MM.1S (cell line): ENCODE data around the gene LRRC1.

Experiments
- DNase-seq: peaks from one replicate; pipeline ENCODE4 v3.0.0-alpha.2; 2015
- H2AFZ ChIP-seq: fragments of 300-600 bp; sonication (generic); 2 replicates; pipeline ENCODE4 v1.6.0; 2016; ENCODE audit warnings: antibody characterized with exemption, low read length
- H3F3A ChIP-seq: fragments of 300-600 bp; sonication (generic); 2 replicates; pipeline ENCODE4 v1.6.1; 2016; ENCODE audit warnings: mild to moderate bottlenecking, antibody characterized with exemption, low read length, moderate library complexity, mixed read lengths; ENCODE audit not compliant: insufficient read depth
- H3K27ac ChIP-seq: fragments of 300-600 bp; sonication (generic); 2 replicates; pipeline ENCODE4 v1.5.1; 2016; ENCODE audit warnings: mild to moderate bottlenecking, low read length
- H3K27me3 ChIP-seq: fragments of 300-600 bp; sonication (generic); replicated peaks from 2 replicates; pipeline ENCODE4 v1.6.0; 2016; ENCODE audit warnings: low read length; ENCODE audit not compliant: insufficient read depth
- H3K36me3 ChIP-seq: fragments of 300-600 bp; sonication (generic); replicated peaks from 2 replicates; pipeline ENCODE4 v1.6.1; 2016; ENCODE audit warnings: mild to moderate bottlenecking, low read length, mixed read lengths; ENCODE audit not compliant: insufficient read depth
- H3K4me1 ChIP-seq: fragments of 300-600 bp; sonication (generic); 2 replicates; pipeline ENCODE4 v1.6.1; 2016; ENCODE audit warnings: low read length, mixed read lengths
- H3K4me2 ChIP-seq: fragments of 300-600 bp; sonication (generic); 2 replicates; pipeline ENCODE4 v1.6.0; 2016; ENCODE audit warnings: low read depth, low read length
- H3K4me3 ChIP-seq: fragments of 300-600 bp; sonication (generic); 2 replicates; pipeline ENCODE4 v1.5.1; 2016; ENCODE audit warnings: low read length, mixed read lengths
- H3K79me2 ChIP-seq: fragments of 300-600 bp; sonication (generic); 2 replicates; pipeline ENCODE4 v1.6.1; 2016; ENCODE audit warnings: mixed run types, low read length, mixed read lengths
- H3K9ac ChIP-seq: fragments of 300-600 bp; sonication (generic); 2 replicates; pipeline ENCODE4 v1.6.1; 2016; ENCODE audit warnings: low read length, mixed read lengths
- H3K9me2 ChIP-seq: fragments of 300-600 bp; sonication (generic); replicated peaks from 2 replicates; pipeline ENCODE4 v1.6.1; 2016; ENCODE audit warnings: mild to moderate bottlenecking, low read length, mixed read lengths; ENCODE audit not compliant: insufficient read depth
- H3K9me3 ChIP-seq: fragments of 300-600 bp; sonication (generic); replicated peaks from 2 replicates; pipeline ENCODE4 v1.6.1; 2016; ENCODE audit warnings: mild to moderate bottlenecking, low read length, mixed read lengths; ENCODE audit not compliant: insufficient read depth
- H4K20me1 ChIP-seq: fragments of 300-600 bp; sonication (generic); 2 replicates; pipeline ENCODE4 v1.6.1; 2016; ENCODE audit warnings: mild to moderate bottlenecking, low read length, moderate library complexity, mixed read lengths; ENCODE audit not compliant: insufficient read depth
- EZH2 ChIP-seq: fragments of 300-600 bp; sonication (generic); optimal IDR thresholded peaks from 2 replicates; pipeline ENCODE3; 2017; ENCODE audit warnings: low read depth, mild to moderate bottlenecking, antibody characterized with exemption, low read length, mixed read lengths
- EZH2phosphoT487 ChIP-seq: fragments of 300-600 bp; sonication (generic); IDR thresholded peaks from 2 replicates; pipeline ENCODE4 v1.6.1; 2018; ENCODE audit warnings: antibody characterized with exemption, low read length
- TF ChIP-seq, protein P1 (sequence below): fragments of 300-600 bp; sonication (generic); IDR thresholded peaks from 2 replicates; pipeline ENCODE4 v1.5.1; 2016; ENCODE audit warnings: antibody characterized with exemption, low read length, mixed read lengths

LRRC1 gene

DNA sequence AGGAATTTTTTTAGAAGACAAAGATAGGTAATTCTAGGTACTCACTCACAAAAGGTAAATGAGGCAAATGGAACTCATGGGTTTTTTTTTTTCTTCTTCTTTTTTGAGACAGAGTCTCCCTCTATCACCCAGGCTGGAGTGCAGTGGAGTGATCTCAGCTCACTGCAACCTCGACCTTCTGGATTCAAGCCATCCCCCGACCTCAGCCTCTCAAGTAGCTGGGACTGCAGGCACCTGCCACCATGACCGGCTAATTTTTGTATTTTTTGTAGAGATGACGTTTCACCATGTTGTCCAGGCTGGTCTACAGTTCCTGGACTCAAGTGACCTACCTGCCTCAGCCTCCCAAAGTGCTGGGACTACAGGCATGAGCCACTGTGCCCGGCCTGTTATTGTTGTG is 126.1 kb downstream of the LRRC1 start:
- Histone ChIP-seq H2AFZ (no peak overlapping the region), H3K27me3 (no peaks in the 10 kb centered on the region), H3F3A (peaks cover 22% of the 10 kb centered on the region), H3K9me2 (no peaks in the 10 kb centered on the region), H3K4me1 (peaks cover 34% of the 10 kb centered on the region), H3K9ac (no peak overlapping the region), H3K9me3 (no peaks in the 10 kb centered on the region), H3K4me2 (no peak overlapping the region), H3K79me2 (0 out of 2 replicates have a peak, but pooled peaks cover 4% of the 10 kb centered on the region), H3K4me3 (no peak overlapping the region), H3K36me3 (no peaks in the 10 kb centered on the region), H4K20me1 (no peaks in the 10 kb centered on the region), H3K27ac (no peak overlapping the region)
- TF ChIP-seq EZH2 (no peak), EZH2phosphoT487 (no peak)
- no peak for DNase-seq

DNA sequence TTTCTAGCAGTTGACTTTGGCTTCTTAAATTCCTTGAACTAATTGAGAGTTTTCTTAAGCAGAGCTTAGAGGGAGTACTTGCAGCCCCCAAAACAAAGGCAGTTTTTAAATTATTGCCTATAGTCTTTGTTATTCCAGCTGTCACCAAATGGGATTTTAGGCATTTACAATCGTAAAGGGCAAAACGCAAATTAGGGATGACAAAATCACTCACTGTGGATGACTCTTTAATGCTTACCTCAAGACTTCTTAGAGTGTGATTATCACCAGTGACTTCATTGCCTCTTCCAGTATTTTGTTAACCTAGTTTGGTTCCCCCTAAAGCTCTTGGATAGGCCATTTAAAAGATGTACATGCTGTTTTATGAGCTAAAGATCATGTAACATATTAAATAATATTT is 126.8 kb downstream of the LRRC1 start:
- H3K4me1 ChIP-seq, result peaks cover 29% of the 10 kb centered on the region

DNA sequence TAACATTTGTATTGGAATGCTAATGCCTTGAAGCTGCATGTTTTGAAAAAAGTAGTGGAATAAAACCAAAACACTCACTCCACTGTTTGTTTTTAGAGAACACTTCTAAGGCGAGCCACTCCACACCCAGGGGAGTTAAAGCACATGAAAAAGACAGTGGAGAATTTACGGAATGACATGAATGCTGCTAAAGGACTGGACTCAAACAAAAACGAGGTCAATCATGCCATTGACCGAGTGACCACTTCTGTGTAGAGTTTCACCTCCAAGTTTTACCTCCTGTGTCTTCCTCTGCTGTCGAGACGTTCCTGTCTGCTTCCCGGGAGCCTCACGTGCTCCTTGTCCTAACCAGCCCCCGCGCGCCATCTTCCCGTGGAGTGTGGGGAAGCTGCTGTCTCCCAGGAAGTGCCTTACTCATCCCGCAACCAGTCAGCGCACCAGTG is 127.8 kb downstream of the LRRC1 start:
- Histone ChIP-seq H3K4me2 (no peak overlapping the region), H3K9me2 (no peaks in the 10 kb centered on the region), H3K4me3 (no peak overlapping the region), H3F3A (peaks cover 8% of the 10 kb centered on the region), H3K36me3 (no peaks in the 10 kb centered on the region), H3K27me3 (no peaks in the 10 kb centered on the region), H3K27ac (no peak overlapping the region), H2AFZ (no peak overlapping the region), H4K20me1 (no peaks in the 10 kb centered on the region), H3K9me3 (no peaks in the 10 kb centered on the region), H3K4me1 (peaks cover 23% of the 10 kb centered on the region), H3K9ac (no peak overlapping the region), H3K79me2 (0 out of 2 replicates have a peak, but pooled peaks cover 4% of the 10 kb centered on the region)
- TF ChIP-seq EZH2, result no peak
- TF ChIP-seq, protein P1, sequence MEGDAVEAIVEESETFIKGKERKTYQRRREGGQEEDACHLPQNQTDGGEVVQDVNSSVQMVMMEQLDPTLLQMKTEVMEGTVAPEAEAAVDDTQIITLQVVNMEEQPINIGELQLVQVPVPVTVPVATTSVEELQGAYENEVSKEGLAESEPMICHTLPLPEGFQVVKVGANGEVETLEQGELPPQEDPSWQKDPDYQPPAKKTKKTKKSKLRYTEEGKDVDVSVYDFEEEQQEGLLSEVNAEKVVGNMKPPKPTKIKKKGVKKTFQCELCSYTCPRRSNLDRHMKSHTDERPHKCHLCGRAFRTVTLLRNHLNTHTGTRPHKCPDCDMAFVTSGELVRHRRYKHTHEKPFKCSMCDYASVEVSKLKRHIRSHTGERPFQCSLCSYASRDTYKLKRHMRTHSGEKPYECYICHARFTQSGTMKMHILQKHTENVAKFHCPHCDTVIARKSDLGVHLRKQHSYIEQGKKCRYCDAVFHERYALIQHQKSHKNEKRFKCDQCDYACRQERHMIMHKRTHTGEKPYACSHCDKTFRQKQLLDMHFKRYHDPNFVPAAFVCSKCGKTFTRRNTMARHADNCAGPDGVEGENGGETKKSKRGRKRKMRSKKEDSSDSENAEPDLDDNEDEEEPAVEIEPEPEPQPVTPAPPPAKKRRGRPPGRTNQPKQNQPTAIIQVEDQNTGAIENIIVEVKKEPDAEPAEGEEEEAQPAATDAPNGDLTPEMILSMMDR, result no peak
- no peak for TF ChIP-seq EZH2phosphoT487
- DNase-seq, result no peak

More for the DNA sequence above, 126.8 kb downstream of the LRRC1 start:
- no peaks in the 10 kb centered on the region for H3K36me3 ChIP-seq
- 0 out of 2 replicates have a peak, but pooled peaks cover 4% of the 10 kb centered on the region for H3K79me2 ChIP-seq
- no peak for DNase-seq
- H4K20me1 ChIP-seq, result no peaks in the 10 kb centered on the region
- peaks cover 17% of the 10 kb centered on the region for H3F3A ChIP-seq
- no peaks in the 10 kb centered on the region for H3K9me2 ChIP-seq
- H3K27ac ChIP-seq, result no peak overlapping the region
- H3K9ac ChIP-seq, result no peak overlapping the region
- no peak overlapping the region for H3K4me3 ChIP-seq
- H3K27me3 ChIP-seq, result no peaks in the 10 kb centered on the region
- H2AFZ ChIP-seq, result no peak overlapping the region
- H3K4me2 ChIP-seq, result no peak overlapping the region
- no peak for TF ChIP-seq EZH2
- TF ChIP-seq, protein P1, result no peak
- no peak for TF ChIP-seq EZH2phosphoT487
- no peaks in the 10 kb centered on the region for H3K9me3 ChIP-seq

DNA sequence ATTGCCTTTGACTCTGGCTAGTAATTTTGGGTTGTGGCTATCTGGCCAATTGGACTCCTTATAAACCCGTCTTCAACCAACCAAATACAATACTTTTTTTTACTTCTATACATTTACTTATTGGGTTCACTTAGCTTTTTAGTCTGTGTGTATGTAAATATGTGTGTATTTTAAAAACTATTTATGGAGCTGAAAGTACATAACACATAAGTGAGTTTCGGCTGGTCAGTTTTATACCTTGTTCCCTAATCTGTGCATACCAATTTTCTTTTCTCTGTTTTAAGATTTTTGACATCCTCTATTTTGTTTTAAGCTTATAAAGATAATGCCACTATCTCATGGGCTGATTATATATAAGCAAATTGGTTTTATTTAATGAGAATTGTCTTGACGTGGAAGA is 129.5 kb downstream of the LRRC1 start:
- no peaks in the 10 kb centered on the region for H3K27me3 ChIP-seq
- H4K20me1 ChIP-seq, result no peaks in the 10 kb centered on the region
- no peak overlapping the region for H3K4me3 ChIP-seq
- no peak overlapping the region for H3K9ac ChIP-seq
- 0 out of 2 replicates have a peak, but pooled peaks cover 4% of the 10 kb centered on the region for H3K79me2 ChIP-seq
- no peaks in the 10 kb centered on the region for H3F3A ChIP-seq
- TF ChIP-seq, protein P1, result no peak
- TF ChIP-seq EZH2, result no peak
- no peak for TF ChIP-seq EZH2phosphoT487
- H3K4me2 ChIP-seq, result no peak overlapping the region
- H3K9me2 ChIP-seq, result no peaks in the 10 kb centered on the region
- no peak overlapping the region for H3K27ac ChIP-seq
- no peak overlapping the region for H2AFZ ChIP-seq
- DNase-seq, result no peak
- peaks cover 5% of the 10 kb centered on the region; the same call in 1 of the 2 replicates for H3K4me1 ChIP-seq
- H3K9me3 ChIP-seq, result no peaks in the 10 kb centered on the region
- no peaks in the 10 kb centered on the region for H3K36me3 ChIP-seq
